ENCODE results near the gene STUM.
"Not testable (repeated sequence)": the region's sequence is repeated elsewhere in the genome, so short reads cannot be mapped to it uniquely, and the experiment has no call there.

STUM gene

DNA sequence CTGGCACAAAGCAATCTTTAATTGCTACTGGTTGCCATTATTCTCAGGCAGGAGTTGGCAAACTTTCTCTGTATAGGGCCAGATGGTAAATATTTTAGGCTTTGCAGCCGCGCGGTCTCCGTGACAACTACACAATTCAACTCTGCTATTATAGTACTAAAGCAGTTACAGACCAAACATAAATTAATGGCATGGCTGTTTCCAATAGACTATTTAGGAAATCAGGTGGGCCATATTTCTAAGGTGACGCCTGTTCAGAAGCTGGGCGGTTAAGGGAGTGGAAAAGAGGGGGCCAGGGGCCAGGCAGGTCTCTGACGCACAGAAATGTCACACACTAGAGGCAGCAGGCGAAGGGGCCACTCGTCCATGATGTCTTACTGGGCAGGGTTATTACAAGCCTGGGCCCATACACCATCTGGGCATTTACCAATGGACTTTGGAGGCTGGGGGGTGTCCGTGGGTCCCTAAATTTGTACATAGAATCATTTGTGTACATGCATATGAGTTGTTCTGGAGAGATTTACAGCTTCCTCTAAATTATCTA, 80.1 kb downstream of the STUM start:
- DNase-seq = no peak

DNA sequence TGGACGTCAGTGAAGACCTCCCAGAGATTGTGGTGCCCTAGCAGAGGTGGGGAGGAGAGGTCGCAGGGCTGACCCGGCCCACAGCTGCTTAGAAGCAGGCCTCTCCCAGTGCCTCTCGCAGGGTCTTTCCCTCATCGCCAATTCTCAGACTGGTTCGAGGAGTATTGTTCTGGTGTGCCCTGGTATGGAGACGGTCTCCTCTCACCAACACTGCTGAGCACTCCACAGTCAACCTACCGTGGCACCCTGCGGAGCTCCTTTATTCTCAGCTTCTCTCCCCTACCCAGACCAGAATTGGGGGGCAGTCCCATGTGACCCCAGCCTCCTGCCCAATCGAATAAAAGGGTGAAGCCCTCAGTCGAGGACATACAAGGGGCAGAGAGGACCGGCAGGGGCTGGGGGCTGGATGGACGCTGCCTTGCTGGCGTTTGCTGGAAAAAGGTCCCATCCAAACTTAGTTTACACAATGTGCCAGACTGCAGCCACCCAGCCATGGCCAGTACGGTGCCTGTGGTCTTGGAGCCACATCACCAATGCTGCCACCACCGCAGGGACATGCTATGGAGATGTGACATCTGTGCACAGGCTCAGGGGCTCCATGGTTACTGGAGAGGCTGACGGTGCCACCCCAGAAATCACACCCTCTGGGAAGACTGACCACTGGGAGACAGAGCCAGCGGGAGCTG, 80.8 kb downstream of the STUM start:
- no peak for DNase-seq

DNA sequence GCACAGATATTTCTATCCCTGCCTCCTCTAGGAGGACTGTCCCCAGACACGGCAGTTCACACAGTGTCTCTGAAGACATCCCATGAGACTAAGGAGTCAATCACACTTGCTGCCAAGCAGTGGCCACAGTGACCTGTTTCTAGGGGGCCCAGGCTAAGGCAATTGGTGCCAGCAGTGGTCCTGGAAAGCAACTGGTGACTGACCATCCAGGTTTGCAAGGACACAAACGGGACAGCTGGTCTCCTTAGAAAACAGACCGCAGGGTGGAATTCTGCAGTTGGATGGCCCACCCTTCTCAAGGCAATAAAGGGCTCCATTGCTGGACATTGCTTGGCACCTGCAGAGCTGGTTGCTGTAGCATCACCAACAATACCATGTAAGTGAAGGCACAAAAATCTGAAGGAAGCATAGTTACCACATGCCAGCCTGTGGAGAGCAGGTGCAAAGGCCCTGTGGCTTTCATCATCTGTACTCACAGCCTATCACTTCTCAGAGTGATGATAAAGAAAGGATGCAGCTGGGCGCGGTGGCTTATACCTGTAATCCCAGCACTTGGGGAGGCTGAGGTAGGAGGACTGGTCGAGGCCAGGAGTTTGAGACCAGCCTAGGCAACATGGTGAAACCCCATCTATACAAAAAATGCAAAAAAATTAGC, 81.5 kb downstream of the STUM start:
- no peak for DNase-seq

DNA sequence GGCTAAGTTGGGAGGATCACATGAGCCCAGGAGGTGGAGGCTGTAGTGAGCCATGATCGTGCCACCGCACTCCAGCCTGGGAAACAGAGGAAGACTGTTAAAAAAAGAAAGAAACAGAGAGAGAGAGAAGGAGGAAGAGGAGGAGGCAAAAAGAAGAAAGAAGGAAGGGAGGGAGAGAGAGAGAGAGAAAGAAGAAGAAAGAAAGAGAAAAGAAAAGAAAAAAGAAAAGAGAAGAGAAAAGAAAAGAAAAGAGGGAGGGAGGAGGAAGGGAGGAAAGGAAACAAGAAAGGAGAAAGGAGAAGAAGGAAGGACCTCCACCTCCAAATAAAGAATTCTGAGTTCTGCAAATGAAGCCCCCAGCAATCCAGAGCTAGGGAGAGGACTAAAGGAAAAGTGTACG, 82.0 kb downstream of the STUM start:
- DNase-seq = no peak

- DNase-seq = no peak
Observed at GRCh38 chr1:226631229-226632000, 82.9 kb downstream of the STUM start.

GRCh38 chr1:226632169-226632879, 83.8 kb downstream of the STUM start:
- DNase-seq = no peak

GRCh38 chr1:226632922-226633351, 84.4 kb downstream of the STUM start:
- DNase-seq = no peak

GRCh38 chr1:226633541-226634165, 85.1 kb downstream of the STUM start:
- DNase-seq = no peak

GRCh38 chr1:226634166-226634588, 85.6 kb downstream of the STUM start:
- DNase-seq = peak; percentile 31 to 36

GRCh38 chr1:226634611-226635246, 86.2 kb downstream of the STUM start:
- no peak for DNase-seq

GRCh38 chr1:226635456-226635941, 86.9 kb downstream of the STUM start:
- DNase-seq = no peak

DNA sequence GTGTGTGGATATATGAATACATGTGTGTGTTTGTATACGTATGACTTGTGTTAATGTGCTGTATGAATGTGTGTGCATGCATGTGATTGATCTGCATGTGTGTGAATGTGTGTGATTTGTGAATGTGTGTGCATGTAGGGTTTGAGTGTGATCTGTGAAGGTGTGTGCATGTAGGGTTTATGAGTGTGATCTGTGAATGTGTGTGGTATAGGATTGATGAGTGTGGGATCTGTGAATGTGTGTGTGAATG, 88.2 kb downstream of the STUM start:
- no peak for DNase-seq

GRCh38 chr1:226637147-226637935, 88.8 kb downstream of the STUM start:
- DNase-seq = no peak

DNA sequence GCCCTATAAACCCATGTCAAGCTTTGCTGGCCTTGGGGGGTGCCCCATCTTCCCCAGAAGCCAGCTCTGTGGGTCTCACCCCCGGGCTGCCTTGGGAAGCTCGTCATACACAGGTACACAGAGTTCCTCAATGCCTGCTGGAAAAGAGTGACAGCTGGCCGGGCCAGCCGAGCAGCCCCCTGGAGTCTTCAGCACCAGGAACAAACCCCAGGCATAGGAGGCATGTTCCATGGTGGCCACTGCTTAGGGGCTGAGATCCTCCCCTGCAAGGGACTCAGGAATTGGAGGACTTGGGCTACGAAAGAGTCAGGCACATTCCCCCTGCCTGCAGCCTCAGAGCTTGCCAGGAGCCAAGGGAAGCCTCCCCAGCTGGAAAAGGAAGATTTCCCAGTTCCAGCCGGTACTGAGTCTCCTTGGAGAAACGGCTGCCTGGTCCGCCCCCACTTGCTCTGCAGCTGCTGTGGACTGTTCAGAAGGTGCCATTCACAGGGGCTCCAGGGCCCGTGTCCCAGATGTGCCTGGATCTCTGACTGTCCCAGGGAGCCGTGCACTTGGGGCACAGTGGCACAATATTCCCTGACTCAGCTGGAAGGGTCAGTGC, 89.5 kb downstream of the STUM start:
- no peak for DNase-seq

GRCh38 chr1:226638608-226639007, 90.0 kb downstream of the STUM start:
- DNase-seq = no peak

- not testable (repeated sequence) for DNase-seq
Observed at GRCh38 chr1:226639206-226639605, 90.6 kb downstream of the STUM start.

- no peak for DNase-seq
Observed at GRCh38 chr1:226639631-226640061, 91.1 kb downstream of the STUM start.

- no peak for DNase-seq
Observed at GRCh38 chr1:226640321-226641136, 92.0 kb downstream of the STUM start.

DNA sequence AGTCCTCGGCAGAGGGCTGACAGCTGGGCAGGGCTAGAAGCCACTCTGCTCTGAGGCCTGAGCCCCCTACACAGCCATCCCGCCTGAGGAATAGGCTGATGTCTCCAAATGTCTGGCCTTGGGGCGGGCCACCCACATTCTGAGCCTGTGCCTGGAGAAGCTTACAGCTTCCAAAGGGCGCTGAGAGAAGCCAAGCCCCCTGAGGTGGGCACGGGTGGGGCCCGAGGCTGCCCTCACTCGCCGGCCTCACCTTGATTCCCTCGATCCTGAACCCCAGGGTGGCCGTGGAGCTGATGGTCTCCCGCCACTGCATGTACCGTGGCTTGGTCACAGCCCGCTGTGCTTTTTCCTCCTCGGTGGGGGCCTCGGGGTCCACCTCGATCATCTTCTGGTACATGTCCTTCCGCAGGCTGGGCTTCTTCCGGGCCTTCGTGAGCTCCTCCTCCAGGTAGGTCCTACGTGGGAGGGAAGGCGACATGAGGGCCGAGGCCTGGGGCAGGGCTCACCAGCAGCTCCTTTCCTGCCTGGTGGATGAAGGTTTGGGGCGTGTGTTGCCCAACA, 93.2 kb downstream of the STUM start:
- DNase-seq = no peak

DNA sequence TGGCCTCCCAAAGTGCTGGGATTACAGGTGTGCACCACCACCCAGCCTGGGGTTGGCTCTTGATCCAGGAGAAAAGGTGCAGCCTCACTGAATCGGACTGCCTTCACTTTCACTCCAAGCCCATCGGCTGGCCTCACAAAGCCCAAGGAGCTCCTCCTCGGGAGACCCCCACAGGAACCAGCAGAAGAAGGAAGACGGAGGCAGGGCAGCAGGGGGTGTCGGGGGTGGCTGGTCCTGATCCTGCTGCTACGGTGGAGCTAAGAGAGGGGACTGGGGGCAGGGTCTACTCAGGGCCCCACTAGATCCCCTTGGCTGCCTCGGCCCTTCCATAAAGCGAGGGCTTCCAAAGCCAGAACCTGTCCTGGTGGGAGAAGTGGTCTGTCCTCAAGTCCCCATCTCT, 93.9 kb downstream of the STUM start:
- DNase-seq = no peak

Data from bone marrow (tissue), 2 donors.